ENCODE data around the gene NOSTRIN.

- TF ChIP-seq SUZ12 (IDR thresholded peaks at IDR 0.05; ENCODE audit: extremely low read depth, insufficient read depth, insufficient read length), result no peak
- no peak for TF ChIP-seq ZNF274 (IDR thresholded peaks at IDR 0.05; ENCODE audit: low read depth, low read length)
Measured at GRCh38 chr2:168841445-168841844, 39.0 kb downstream of the NOSTRIN start.

Data from NT2/D1 (cell line).